ENCODE results near the gene LHX3. TPM values are rescaled to one million over a fixed set of nuclear protein-coding genes. Genes with fewer than 3 reads are reported as not detected.
A peak's percentile ranks its signal among the peaks of the same experiment; 100 is the strongest.

The LHX3 gene
- total and polyA plus RNA-seq, 11 donors: not detected

- intact Hi-C loops (cut with DNase I): no loop called here
- Histone ChIP-seq H3K36me3 (no peaks in the 10 kb centered on the region), H3K4me1 (peaks cover 0 to 21% (median 4%) of the 10 kb centered on the region in 12 donors), H3K27me3 (peaks cover 75 to 99% (median 94%) of the 10 kb centered on the region in 9 donors), H3K27ac (no peak overlapping the region), H3K4me3 (peak overlapping the region in 1 of 12 donors; percentile 7), H3K9me3 (no peaks in the 10 kb centered on the region)
- WGBS, 4 donors: 6 to 11% (median 10%) methylated on average over 27 to 71 of the region's 71 CpGs
- DNase-seq (no peak), ATAC-seq (no peak)
- TF ChIP-seq CTCF (IDR thresholded peaks at IDR 0.05) (no peak), POLR2A (IDR thresholded peaks at IDR 0.05) (no peak)
These were observed 5.3 kb downstream of the LHX3 start for GRCh38 chr9:136199391-136200288.

- no peak overlapping the region for H3K4me3 ChIP-seq
- TF ChIP-seq POLR2A (IDR thresholded peaks at IDR 0.05): no peak
- no peak overlapping the region for H3K27ac ChIP-seq
- DNase-seq (no peak), ATAC-seq (no peak)
- intact Hi-C loops (cut with DNase I): no loop called here
- H3K27me3 ChIP-seq: peaks cover 73 to 99% (median 94%) of the 10 kb centered on the region in 9 donors
- no peaks in the 10 kb centered on the region for H3K9me3 ChIP-seq
- 0 to 1% (median 0%) methylated on average over 2 to 62 of the region's 62 CpGs for WGBS, 4 donors
- H3K36me3 ChIP-seq: no peaks in the 10 kb centered on the region
- peaks cover 0 to 22% (median 3%) of the 10 kb centered on the region in 12 donors for H3K4me1 ChIP-seq
These were observed 6.3 kb downstream of the LHX3 start for GRCh38 chr9:136198605-136199083.

- no peaks in the 10 kb centered on the region for H3K36me3 ChIP-seq
- H3K9me3 ChIP-seq: no peaks in the 10 kb centered on the region
- WGBS, 4 donors: 7 to 13% (median 10%) methylated on average over 18 of the region's 18 CpGs
- TF ChIP-seq CTCF (IDR thresholded peaks at IDR 0.05): no peak
- no peak for TF ChIP-seq POLR2A (IDR thresholded peaks at IDR 0.05)
- intact Hi-C loops (cut with DNase I): no loop called here
- no peak for DNase-seq
- H3K27me3 ChIP-seq: peaks cover 71 to 99% (median 95%) of the 10 kb centered on the region in 9 donors
- H3K4me1 ChIP-seq: peaks cover 0 to 28% (median 6%) of the 10 kb centered on the region in 12 donors
- H3K27ac ChIP-seq: no peak overlapping the region
- H3K4me3 ChIP-seq: no peak overlapping the region
- ATAC-seq: no peak
These were observed 6.9 kb downstream of the LHX3 start for GRCh38 chr9:136197930-136198604.

GRCh38 chr9:136197084-136197875 is 7.6 kb downstream of the LHX3 start:
- Histone ChIP-seq H3K36me3 (no peaks in the 10 kb centered on the region), H3K9me3 (no peaks in the 10 kb centered on the region), H3K4me1 (peaks cover 0 to 36% (median 6%) of the 10 kb centered on the region in 12 donors), H3K27ac (no peak overlapping the region), H3K4me3 (no peak overlapping the region), H3K27me3 (peaks cover 73 to 100% (median 96%) of the 10 kb centered on the region in 9 donors)
- DNase-seq (no peak), ATAC-seq (no peak)
- TF ChIP-seq POLR2A (IDR thresholded peaks at IDR 0.05): no peak
- TF ChIP-seq CTCF (IDR thresholded peaks at IDR 0.05): no peak
- WGBS, 4 donors: 6 to 7% (median 7%) methylated on average over 9 to 35 of the region's 35 CpGs
- intact Hi-C loops (cut with DNase I): no loop called here
